GM12875 (cell line): ENCODE data around the gene CCDC9B.

Experiments
- H3K4me3 ChIP-seq: one replicate; pipeline ENCODE4 v1.5.1; 2011; ENCODE audit warnings: low read depth, low read length, control low read depth
- CTCF ChIP-seq: IDR thresholded peaks from 2 replicates; pipeline ENCODE4 v1.5.1; 2011; ENCODE audit warnings: low read depth, mild to moderate bottlenecking, control low read depth, inconsistent platforms, low read length, moderate library complexity, borderline replicate concordance; ENCODE audit not compliant: insufficient read depth

CCDC9B gene

DNA sequence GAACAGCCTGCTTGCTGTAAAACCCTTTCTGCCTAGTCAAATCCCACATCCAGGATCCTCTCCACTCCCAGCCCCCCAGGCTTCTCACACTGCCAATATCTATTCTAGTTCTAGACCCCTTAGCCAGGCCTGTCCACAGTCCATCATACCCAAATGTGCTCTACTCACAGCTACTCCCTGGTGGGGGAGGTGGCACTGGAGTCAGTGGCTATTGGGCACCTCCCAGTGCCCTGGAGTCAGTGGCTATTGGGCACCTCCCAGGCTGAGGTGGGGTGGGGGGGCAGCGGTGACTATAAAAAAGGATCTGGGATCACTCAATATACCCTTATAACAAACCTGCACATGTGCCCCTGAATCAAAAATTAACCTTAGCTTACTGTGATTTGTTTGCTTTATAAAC, 16.5 kb upstream of the CCDC9B start:
- no peak for TF ChIP-seq CTCF
- no peak overlapping the region for H3K4me3 ChIP-seq

- TF ChIP-seq CTCF, result no peak
- no peak overlapping the region for H3K4me3 ChIP-seq
These were observed 15.3 kb upstream of the CCDC9B start for GRCh38 chr15:40355976-40356585.

DNA sequence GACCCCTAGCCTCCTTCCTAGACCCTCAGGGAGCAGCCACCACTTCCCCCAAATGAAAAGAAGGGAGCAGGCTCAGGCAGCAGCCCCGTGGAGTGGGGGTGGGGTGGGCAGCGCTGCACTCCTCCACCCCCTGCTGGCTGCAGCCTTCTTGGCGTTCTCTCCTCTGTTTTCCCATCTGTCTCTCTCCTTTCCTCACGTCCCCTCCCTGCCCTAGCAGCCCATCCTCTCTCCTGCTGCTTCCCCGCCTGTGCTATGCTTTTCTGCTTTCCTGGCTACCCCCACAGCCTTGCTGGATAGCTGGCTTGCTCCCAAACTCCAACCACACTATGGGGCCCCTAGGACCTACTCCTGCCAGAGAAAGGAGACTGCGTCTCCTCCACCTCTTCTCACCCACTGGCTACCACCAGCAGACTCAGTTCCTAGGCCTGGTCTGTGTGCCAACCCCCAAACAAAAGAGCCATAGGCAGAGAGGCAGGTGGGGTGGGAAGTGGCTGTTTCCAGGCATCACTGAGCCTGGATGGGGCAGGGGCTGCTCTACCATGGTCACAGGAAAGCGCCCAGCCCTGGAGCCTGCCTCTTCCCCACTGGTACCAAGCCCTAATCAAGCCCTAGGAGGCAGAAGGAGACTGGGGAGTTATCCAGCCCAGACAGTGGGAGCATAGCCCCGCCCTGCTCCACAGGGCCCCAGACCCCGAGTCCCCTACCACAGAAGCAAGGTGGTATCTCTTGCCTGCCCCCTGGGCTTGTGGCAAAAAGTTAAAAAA, 13.9 kb upstream of the CCDC9B start:
- peak; percentile 58 for TF ChIP-seq CTCF
- H3K4me3 ChIP-seq, result no peak overlapping the region

GRCh38 chr15:40353697-40354096, 13.0 kb upstream of the CCDC9B start:
- H3K4me3 ChIP-seq, result no peak overlapping the region
- no peak for TF ChIP-seq CTCF

GRCh38 chr15:40352281-40352901, 11.7 kb upstream of the CCDC9B start:
- TF ChIP-seq CTCF, result no peak
- no peak overlapping the region for H3K4me3 ChIP-seq

GRCh38 chr15:40349163-40349562, 8.4 kb upstream of the CCDC9B start:
- TF ChIP-seq CTCF, result no peak
- no peak overlapping the region for H3K4me3 ChIP-seq

DNA sequence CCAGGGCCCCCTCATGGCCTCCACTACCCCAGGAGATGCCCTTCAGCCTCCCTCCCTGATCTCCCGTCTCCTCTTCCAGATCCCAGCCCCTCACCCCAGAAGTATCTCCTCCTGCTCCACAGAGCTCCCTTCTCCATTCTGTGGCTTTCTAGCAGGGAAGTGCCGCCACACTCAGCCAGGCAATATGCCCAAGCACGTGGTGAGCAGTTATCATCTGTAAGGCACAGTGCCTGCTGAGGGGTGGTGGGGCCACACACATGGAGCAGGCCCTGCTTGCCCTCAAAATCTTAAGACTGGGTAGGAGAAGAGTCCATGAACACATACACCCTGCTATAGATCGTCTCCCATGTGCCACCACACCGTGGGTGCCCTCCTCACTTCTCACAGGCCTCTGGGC, 7.7 kb upstream of the CCDC9B start:
- TF ChIP-seq CTCF, result no peak
- no peak overlapping the region for H3K4me3 ChIP-seq
